Measurements from ENCODE around the gene AFMID.

The AFMID gene

GRCh38 chr17:78180083-78180482 lies 7.1 kb upstream of the AFMID start:
- no peak for DNase-seq (ENCODE audit: low spot score)

- DNase-seq (ENCODE audit: low spot score), result no peak
Observed at GRCh38 chr17:78180508-78180907, 6.7 kb upstream of the AFMID start.

GRCh38 chr17:78182504-78182903 lies 4.7 kb upstream of the AFMID start:
- DNase-seq (ENCODE audit: low spot score), result no peak

- DNase-seq (ENCODE audit: low spot score), result no peak
Observed at GRCh38 chr17:78183916-78184315, 3.2 kb upstream of the AFMID start.

GRCh38 chr17:78184351-78184750 lies 2.8 kb upstream of the AFMID start:
- no peak for DNase-seq (ENCODE audit: low spot score)

- no peak for DNase-seq (ENCODE audit: low spot score)
Observed at GRCh38 chr17:78184868-78185267, 2.3 kb upstream of the AFMID start.

GRCh38 chr17:78185981-78186691 lies 1.0 kb upstream of the AFMID start:
- peak; percentile 28 for DNase-seq (ENCODE audit: low spot score)

- DNase-seq (ENCODE audit: low spot score), result no peak
Observed at GRCh38 chr17:78196716-78197115, 9.6 kb downstream of the AFMID start.

GRCh38 chr17:78197147-78197832 lies 10.1 kb downstream of the AFMID start:
- no peak for DNase-seq (ENCODE audit: low spot score)

GRCh38 chr17:78200451-78200850 lies 13.3 kb downstream of the AFMID start:
- DNase-seq (ENCODE audit: low spot score), result no peak

- no peak for DNase-seq (ENCODE audit: low spot score)
Observed at GRCh38 chr17:78202666-78203065, 15.5 kb downstream of the AFMID start.

GRCh38 chr17:78204387-78205123 lies 17.4 kb downstream of the AFMID start:
- DNase-seq (ENCODE audit: low spot score), result no peak

GRCh38 chr17:78205124-78205775 lies 18.1 kb downstream of the AFMID start:
- no peak for DNase-seq (ENCODE audit: low spot score)

GRCh38 chr17:78206298-78206697 lies 19.1 kb downstream of the AFMID start:
- DNase-seq (ENCODE audit: low spot score), result no peak

GRCh38 chr17:78208486-78208885 lies 21.3 kb downstream of the AFMID start:
- DNase-seq (ENCODE audit: low spot score), result no peak

GRCh38 chr17:78210111-78210510 lies 22.9 kb downstream of the AFMID start:
- no peak for DNase-seq (ENCODE audit: low spot score)

- no peak for DNase-seq (ENCODE audit: low spot score)
Observed at GRCh38 chr17:78211032-78211431, 23.9 kb downstream of the AFMID start.

GRCh38 chr17:78214016-78214705 lies 27.0 kb downstream of the AFMID start, which contains the start of gene BIRC5:
Gene BIRC5 (plus strand): TSS chr17:78214253. CDS start chr17:78214317, 64 bp downstream.
- peak; percentile 90 for DNase-seq (ENCODE audit: low spot score)

- no peak for DNase-seq (ENCODE audit: low spot score)
Observed at GRCh38 chr17:78214706-78215061, 27.5 kb downstream of the AFMID start.

GRCh38 chr17:78219396-78220150 lies 32.4 kb downstream of the AFMID start:
- no peak for DNase-seq (ENCODE audit: low spot score)

GRCh38 chr17:78223061-78223460 lies 35.9 kb downstream of the AFMID start:
- DNase-seq (ENCODE audit: low spot score), result no peak

Data from COLO829 (cell line).